ENCODE results near the gene CADM2.

DNA sequence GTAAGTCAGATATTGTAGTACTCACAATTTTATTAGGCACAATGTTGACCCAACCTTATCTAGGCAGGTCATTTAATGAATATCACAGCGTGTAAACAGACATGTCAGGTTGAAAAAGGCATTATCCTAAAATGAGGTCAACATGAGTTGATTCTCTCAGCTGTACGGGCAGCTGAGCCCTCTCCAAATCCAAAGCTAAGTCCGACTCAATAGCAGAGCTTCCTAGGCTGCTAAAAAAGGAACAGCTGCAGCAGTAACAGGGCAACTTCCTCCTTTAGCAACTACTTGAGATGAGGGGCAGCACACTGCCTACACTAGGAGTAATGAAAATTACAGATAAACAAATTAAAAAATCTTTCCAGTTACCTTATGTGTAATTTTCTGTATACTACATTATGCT lies 189.2 kb downstream of the CADM2 start:
- TF ChIP-seq, protein P1, sequence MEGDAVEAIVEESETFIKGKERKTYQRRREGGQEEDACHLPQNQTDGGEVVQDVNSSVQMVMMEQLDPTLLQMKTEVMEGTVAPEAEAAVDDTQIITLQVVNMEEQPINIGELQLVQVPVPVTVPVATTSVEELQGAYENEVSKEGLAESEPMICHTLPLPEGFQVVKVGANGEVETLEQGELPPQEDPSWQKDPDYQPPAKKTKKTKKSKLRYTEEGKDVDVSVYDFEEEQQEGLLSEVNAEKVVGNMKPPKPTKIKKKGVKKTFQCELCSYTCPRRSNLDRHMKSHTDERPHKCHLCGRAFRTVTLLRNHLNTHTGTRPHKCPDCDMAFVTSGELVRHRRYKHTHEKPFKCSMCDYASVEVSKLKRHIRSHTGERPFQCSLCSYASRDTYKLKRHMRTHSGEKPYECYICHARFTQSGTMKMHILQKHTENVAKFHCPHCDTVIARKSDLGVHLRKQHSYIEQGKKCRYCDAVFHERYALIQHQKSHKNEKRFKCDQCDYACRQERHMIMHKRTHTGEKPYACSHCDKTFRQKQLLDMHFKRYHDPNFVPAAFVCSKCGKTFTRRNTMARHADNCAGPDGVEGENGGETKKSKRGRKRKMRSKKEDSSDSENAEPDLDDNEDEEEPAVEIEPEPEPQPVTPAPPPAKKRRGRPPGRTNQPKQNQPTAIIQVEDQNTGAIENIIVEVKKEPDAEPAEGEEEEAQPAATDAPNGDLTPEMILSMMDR (IDR thresholded peaks at IDR 0.05): no peak
- TF ChIP-seq POLR2A (IDR thresholded peaks at IDR 0.05; ENCODE audit: low read depth) (no peak), POLR2AphosphoS5 (IDR thresholded peaks at IDR 0.05) (no peak)
